GM12873 (cell line): Measurements from ENCODE around the gene BBIP1.

Experiments
- TF ChIP-seq, protein P1 (sequence below): IDR thresholded peaks from 2 replicates; pipeline ENCODE4 v1.5.1; 2012; ENCODE audit warnings: low read depth, mild to moderate bottlenecking, moderate library complexity, low read length, control low read depth; ENCODE audit not compliant: insufficient read depth; ENCODE audit errors: missing control alignments

Gene BBIP1

GRCh38 chr10:110918643-110919348 is at the start of gene BBIP1:
TSS of gene BBIP1 (minus strand) at chr10:110919180. CDS start at chr10:110918157, 1,023 bp downstream.
- TF ChIP-seq, protein P1, sequence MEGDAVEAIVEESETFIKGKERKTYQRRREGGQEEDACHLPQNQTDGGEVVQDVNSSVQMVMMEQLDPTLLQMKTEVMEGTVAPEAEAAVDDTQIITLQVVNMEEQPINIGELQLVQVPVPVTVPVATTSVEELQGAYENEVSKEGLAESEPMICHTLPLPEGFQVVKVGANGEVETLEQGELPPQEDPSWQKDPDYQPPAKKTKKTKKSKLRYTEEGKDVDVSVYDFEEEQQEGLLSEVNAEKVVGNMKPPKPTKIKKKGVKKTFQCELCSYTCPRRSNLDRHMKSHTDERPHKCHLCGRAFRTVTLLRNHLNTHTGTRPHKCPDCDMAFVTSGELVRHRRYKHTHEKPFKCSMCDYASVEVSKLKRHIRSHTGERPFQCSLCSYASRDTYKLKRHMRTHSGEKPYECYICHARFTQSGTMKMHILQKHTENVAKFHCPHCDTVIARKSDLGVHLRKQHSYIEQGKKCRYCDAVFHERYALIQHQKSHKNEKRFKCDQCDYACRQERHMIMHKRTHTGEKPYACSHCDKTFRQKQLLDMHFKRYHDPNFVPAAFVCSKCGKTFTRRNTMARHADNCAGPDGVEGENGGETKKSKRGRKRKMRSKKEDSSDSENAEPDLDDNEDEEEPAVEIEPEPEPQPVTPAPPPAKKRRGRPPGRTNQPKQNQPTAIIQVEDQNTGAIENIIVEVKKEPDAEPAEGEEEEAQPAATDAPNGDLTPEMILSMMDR = no peak

GRCh38 chr10:110967645-110968044 is 48.7 kb upstream of the BBIP1 start:
- TF ChIP-seq, protein P1 = no peak

GRCh38 chr10:110967009-110967630 is 48.1 kb upstream of the BBIP1 start:
- TF ChIP-seq, protein P1 = no peak

- TF ChIP-seq, protein P1 = no peak
Measured at GRCh38 chr10:110966146-110966545, 47.2 kb upstream of the BBIP1 start.

GRCh38 chr10:110965216-110965615 is 46.2 kb upstream of the BBIP1 start:
- TF ChIP-seq, protein P1 = no peak

DNA sequence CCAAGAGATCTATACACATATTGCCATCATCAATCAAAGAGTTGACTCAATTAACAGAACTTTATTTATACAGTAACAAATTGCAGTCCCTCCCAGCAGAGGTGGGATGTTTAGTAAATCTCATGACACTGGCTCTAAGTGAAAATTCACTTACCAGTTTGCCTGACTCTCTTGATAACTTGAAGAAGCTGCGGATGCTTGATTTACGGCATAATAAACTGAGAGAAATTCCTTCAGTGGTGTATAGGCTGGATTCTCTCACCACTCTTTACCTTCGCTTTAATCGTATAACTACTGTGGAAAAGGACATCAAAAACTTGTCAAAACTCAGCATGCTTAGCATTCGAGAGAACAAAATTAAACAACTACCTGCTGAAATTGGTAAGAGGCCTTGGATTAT is 45.7 kb upstream of the BBIP1 start:
- TF ChIP-seq, protein P1 = no peak

DNA sequence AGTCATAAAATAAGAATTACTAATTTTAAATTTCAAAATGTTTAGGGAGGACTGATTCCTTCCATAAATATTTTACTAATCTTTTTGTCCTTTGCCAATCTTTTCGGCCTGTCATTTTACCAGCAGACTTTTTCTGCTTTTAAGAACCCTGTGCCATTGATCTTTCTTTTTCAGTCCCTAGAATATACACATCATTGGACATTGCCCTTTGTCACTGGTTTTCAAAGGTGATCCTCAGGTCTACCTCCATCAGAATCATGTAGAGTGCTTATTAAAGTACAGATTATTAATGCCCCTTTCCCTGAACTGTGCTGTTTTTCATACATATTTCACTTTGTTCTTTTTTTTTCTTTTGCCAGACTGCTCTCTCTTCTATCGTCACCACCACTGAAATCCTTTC is 44.2 kb upstream of the BBIP1 start:
- TF ChIP-seq, protein P1 = no peak
